Kidney epithelial cell (primary cell): ENCODE data around the gene POLG. TPM values are rescaled to one million over a fixed set of nuclear protein-coding genes. Genes with fewer than 3 reads are reported as not detected.

Source experiments
- DNase-seq: peaks from one replicate; pipeline ENCODE4 v3.0.0-alpha.2; 2010; ENCODE audit warnings: low read depth
- H3K27me3 ChIP-seq: 2 replicates; pipeline ENCODE4 v1.6.0; 2011; ENCODE audit warnings: low read length; ENCODE audit not compliant: control insufficient read depth, insufficient read depth
- H3K36me3 ChIP-seq: 2 replicates; pipeline ENCODE4 v1.5.1; 2011; ENCODE audit warnings: low read length; ENCODE audit not compliant: control insufficient read depth, insufficient read depth
- H3K4me3 ChIP-seq: 2 replicates; pipeline ENCODE4 v1.5.1; 2011; ENCODE audit warnings: low read depth, mild to moderate bottlenecking, control low read depth, low read length
- CTCF ChIP-seq: IDR thresholded peaks from 2 replicates; pipeline ENCODE4 v1.5.1; 2011; ENCODE audit warnings: mild to moderate bottlenecking, moderate library complexity, low read length, control low read depth, inconsistent platforms; ENCODE audit not compliant: insufficient read depth, poor library complexity, severe bottlenecking
- total RNA-seq: library from RNA; depleted of rRNA; stranded (reverse); fragments of >200 nt; gene quantifications from 2 replicates; pipeline ENCODE4 v1.2.3, GENCODE V29; 2015

The POLG gene
- total RNA-seq, 1 donor from 2014 or later: 59.1 TPM

- Histone ChIP-seq H3K27me3 (peaks cover 78% of the 10 kb centered on the region), H3K4me3 (no peak overlapping the region), H3K36me3 (no peaks in the 10 kb centered on the region)
- DNase-seq: no peak
- TF ChIP-seq CTCF: no peak
These were observed 45.2 kb upstream of the POLG start for GRCh38 chr15:89379818-89380217.

GRCh38 chr15:89379251-89379695 lies 44.6 kb upstream of the POLG start:
- no peak for TF ChIP-seq CTCF
- peaks cover 80% of the 10 kb centered on the region for H3K27me3 ChIP-seq
- H3K36me3 ChIP-seq: no peaks in the 10 kb centered on the region
- DNase-seq: no peak
- H3K4me3 ChIP-seq: no peak overlapping the region

- H3K4me3 ChIP-seq: peak overlapping the region; percentile 7
- H3K36me3 ChIP-seq: no peaks in the 10 kb centered on the region
- DNase-seq: no peak
- H3K27me3 ChIP-seq: peaks cover 74% of the 10 kb centered on the region
- no peak for TF ChIP-seq CTCF
These were observed 43.9 kb upstream of the POLG start for GRCh38 chr15:89378296-89379151.

DNA sequence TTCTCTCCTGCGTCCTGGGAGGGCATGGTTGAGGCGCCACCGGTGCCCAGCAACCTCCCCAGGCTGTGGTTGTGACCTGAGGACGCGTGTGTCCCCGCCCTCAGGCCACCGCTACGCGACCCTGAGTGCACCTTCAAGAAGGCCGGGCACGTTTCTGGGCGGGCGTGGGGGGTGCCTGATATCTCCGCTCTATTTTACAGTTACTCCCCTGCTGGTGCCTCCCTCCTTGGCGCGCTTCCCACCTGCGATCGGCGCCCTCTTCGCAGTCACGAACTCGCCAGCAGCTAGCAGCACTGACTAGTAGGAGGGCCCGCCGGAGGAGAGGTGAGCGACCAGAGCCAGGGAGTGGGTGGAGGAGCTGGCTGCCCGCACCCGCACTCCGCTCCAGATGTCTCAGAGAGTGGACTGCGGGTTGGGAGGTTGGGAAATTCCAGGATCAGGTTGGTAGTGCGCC lies 43.2 kb upstream of the POLG start:
- no peak for DNase-seq
- no peak overlapping the region for H3K4me3 ChIP-seq
- TF ChIP-seq CTCF: no peak

GRCh38 chr15:89377024-89377841 lies 42.6 kb upstream of the POLG start:
- peaks cover 74% of the 10 kb centered on the region for H3K27me3 ChIP-seq
- H3K36me3 ChIP-seq: no peaks in the 10 kb centered on the region
- DNase-seq: no peak
- no peak for TF ChIP-seq CTCF
- no peak overlapping the region for H3K4me3 ChIP-seq

More for the DNA sequence above, 43.2 kb upstream of the POLG start:
- H3K36me3 ChIP-seq: no peaks in the 10 kb centered on the region
- peaks cover 72% of the 10 kb centered on the region for H3K27me3 ChIP-seq
